ENCODE measurements around the gene NUMBL. TPM values are rescaled to one million over a fixed set of nuclear protein-coding genes. Genes with fewer than 3 reads are reported as not detected.
A peak's percentile ranks its signal among the peaks of the same experiment; 100 is the strongest.

The NUMBL gene
- total RNA-seq, 5 donors from 2014 or later (not counting 1 experiment from before 2014, with no cell fraction given) = 7.1 to 19.0 (median 13.1) TPM

DNA sequence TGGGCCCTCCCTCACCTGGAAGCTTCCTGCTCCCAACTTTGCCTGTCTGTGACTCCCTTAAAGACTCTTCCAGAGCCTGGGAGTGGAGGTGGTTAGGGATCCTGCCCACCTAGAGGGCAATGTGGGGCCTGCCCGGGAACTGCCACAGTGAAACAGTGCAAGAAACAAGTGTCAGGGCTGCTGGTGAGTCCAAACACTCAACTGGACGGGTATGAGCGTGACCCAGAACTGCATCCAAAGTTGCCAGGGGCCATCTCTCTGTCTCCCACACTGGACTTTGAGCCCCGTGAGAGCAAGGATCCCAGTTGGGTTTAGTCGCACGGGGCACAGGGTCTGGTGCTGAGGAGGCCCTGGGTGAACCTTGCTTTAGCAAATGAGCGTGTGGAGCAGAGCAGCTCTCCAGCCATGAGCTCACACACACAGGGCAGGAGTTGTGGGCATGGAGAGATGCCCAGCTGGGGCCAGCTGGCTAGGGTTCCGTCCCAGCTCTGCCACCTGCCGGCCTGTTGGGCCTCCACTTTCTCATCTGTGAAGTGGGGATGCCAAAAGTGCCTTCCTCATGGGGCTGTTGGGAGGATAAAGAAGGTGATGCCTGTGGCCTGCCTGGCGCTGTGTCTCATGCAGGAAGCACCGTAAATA, 2.8 kb upstream of the NUMBL start:
- H3K4me3 ChIP-seq (ENCODE audit: control insufficient read depth in 1 of 2, extremely low read depth in 1 of 2, low read length in 1 of 2) = no peak overlapping the region
- peaks cover 12% of the 10 kb centered on the region for H3K36me3 Mint-ChIP-seq
- no peak for DNase-seq
- no peaks in the 10 kb centered on the region for H3K9me3 ChIP-seq
- no peaks in the 10 kb centered on the region for H3K9me3 Mint-ChIP-seq
- no peaks in the 10 kb centered on the region for H3K27me3 Mint-ChIP-seq
- no peak for ATAC-seq (replicated peaks in 1 of 4)
- 92% methylated on average over 5 of the region's 11 CpGs for WGBS (ENCODE audit: insufficient coverage)
- peaks cover 6 to 24% of the 10 kb centered on the region in 2 experiments for H3K4me1 ChIP-seq (ENCODE audit: control insufficient read depth in 1 of 2, extremely low read depth in 1 of 2, insufficient read depth in 2 of 2, low read length in 2 of 2)
- POLR2A ChIA-PET = no interaction called here
- no peak overlapping the region for H3K4me3 Mint-ChIP-seq
- H3K4me1 Mint-ChIP-seq = peaks cover 0 to 4% (median 3%) of the 10 kb centered on the region in 3 donors
- peak overlapping the region in 1 of 2 donors; percentile 34 for H3K27ac Mint-ChIP-seq
- H3K27me3 ChIP-seq (replicated peaks in 1 of 2; ENCODE audit: control insufficient read depth in 2 of 2, extremely low read depth in 1 of 2, insufficient read depth in 2 of 2, low read length in 1 of 2) = no peaks in the 10 kb centered on the region
- H3K36me3 ChIP-seq (ENCODE audit: control insufficient read depth in 2 of 2, extremely low read depth in 1 of 2, insufficient read depth in 1 of 2, low read length in 1 of 2) = peaks cover 10 to 17% of the 10 kb centered on the region in 2 donors
- CTCF ChIA-PET = no interaction called here
- H3K27ac ChIP-seq (ENCODE audit: low read length) = no peak overlapping the region

DNA sequence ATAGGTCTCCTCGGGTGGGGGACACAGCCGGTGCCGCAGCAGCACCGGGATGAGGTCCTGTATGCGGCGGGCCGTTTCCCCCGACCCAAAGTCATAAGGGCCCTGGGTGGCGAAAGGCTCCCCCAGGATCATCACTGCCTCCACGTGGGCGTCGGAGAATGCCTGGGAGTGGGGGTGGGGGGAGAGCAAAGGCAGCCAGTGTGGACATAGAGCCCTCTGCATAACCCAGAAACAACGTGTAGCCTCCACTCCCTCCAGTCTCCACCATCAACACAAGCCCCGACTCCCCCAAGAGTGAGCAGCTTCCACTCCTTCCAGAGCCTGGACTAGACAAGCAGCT, 1.7 kb upstream of the NUMBL start:
- WGBS (ENCODE audit: insufficient coverage) = 100% methylated on average over 3 of the region's 14 CpGs
- DNase-seq (no peak), ATAC-seq (replicated peaks in 1 of 4) (no peak)
- Histone ChIP-seq H3K9me3 (no peaks in the 10 kb centered on the region), H3K4me1 (ENCODE audit: control insufficient read depth in 1 of 2, extremely low read depth in 1 of 2, insufficient read depth in 2 of 2, low read length in 2 of 2) (peaks cover 6 to 28% of the 10 kb centered on the region in 2 experiments), H3K27ac (ENCODE audit: low read length) (no peak overlapping the region), H3K36me3 (ENCODE audit: control insufficient read depth in 2 of 2, extremely low read depth in 1 of 2, insufficient read depth in 1 of 2, low read length in 1 of 2) (peaks cover 10 to 17% of the 10 kb centered on the region in 2 donors), H3K27me3 (replicated peaks in 1 of 2; ENCODE audit: control insufficient read depth in 2 of 2, extremely low read depth in 1 of 2, insufficient read depth in 2 of 2, low read length in 1 of 2) (no peaks in the 10 kb centered on the region), H3K4me3 (ENCODE audit: control insufficient read depth in 1 of 2, extremely low read depth in 1 of 2, low read length in 1 of 2) (no peak overlapping the region)
- Mint-ChIP-seq H3K36me3 (peaks cover 12% of the 10 kb centered on the region), H3K27me3 (no peaks in the 10 kb centered on the region), H3K9me3 (no peaks in the 10 kb centered on the region), H3K4me1 (peaks cover 0 to 4% (median 3%) of the 10 kb centered on the region in 3 donors), H3K4me3 (no peak overlapping the region), H3K27ac (peak overlapping the region in 1 of 2 donors; percentile 2)
- POLR2A ChIA-PET = no interaction called here
- CTCF ChIA-PET = interaction anchor here in 1 of 2 donors (0.6 kb wide), 1 partner anchor 40 kb away, joined by 5 read pairs; no protein-coding TSS in a partner anchor

DNA sequence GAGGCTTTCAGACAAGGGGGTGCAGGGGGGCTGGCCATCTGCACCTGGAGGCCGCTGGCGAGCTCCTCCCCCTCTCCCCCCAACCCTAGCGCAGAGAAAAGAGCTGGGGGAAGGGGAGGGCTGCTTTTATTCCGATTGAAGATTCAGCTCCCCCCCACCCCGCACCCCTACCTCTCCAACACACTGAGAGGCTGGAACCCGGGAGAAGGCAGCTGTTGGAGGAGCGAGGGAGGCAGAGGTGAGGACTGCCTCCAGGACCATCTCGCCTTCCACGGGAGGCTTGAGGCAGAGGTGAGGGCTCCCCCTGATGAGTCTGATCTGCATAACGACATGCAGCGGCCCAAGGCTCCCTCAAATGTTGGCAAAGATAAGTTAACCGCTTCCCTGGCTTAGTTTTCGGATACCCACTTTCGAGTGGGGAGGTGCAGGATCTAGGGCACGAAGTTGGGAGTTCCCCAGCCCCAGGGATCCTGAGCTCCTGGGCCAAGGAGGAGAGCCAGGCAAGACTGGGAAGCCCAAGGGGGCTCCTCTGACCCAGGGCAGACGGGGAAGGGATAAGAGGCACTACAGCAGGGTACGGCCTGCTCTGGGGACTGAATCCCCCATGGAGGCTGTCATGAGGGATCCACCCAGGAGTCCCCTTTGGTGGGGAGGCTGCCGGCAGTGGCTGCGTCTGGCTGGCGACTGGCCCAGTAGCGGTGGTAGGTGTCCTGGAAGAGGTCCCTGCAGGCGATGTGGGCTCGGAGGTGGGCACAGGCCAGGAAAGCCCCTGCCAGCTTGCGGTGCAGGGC, 1.2 kb upstream of the NUMBL start:
- H3K4me1 ChIP-seq (ENCODE audit: control insufficient read depth in 1 of 2, extremely low read depth in 1 of 2, insufficient read depth in 2 of 2, low read length in 2 of 2) = peaks cover 6 to 32% of the 10 kb centered on the region in 2 experiments
- DNase-seq (peak in 2 of 35 experiments; percentile 19 to 38), ATAC-seq (replicated peaks in 1 of 4) (no peak)
- 92% methylated on average over 17 of the region's 24 CpGs for WGBS (ENCODE audit: insufficient coverage)
- H3K9me3 Mint-ChIP-seq = no peaks in the 10 kb centered on the region
- H3K27me3 ChIP-seq (replicated peaks in 1 of 2; ENCODE audit: control insufficient read depth in 2 of 2, extremely low read depth in 1 of 2, insufficient read depth in 2 of 2, low read length in 1 of 2) = no peaks in the 10 kb centered on the region
- ChIA-PET POLR2A (interaction anchor here in 1 of 2 donors (0.5 kb wide), 1 partner anchor 102 kb away, joined by 8 read pairs; no protein-coding TSS in a partner anchor), CTCF (interaction anchor here in 1 of 2 donors (0.6 kb wide), 2 partner anchors 40 to 386 kb away, joined by 5 to 6 read pairs; no protein-coding TSS in a partner anchor)
- H3K27ac Mint-ChIP-seq = peak overlapping the region in 1 of 2 donors; percentile 2
- H3K36me3 Mint-ChIP-seq = peaks cover 9% of the 10 kb centered on the region
- H3K9me3 ChIP-seq = no peaks in the 10 kb centered on the region
- H3K4me3 Mint-ChIP-seq = peak overlapping the region in 2 of 3 donors; percentile 49 to 86
- H3K4me3 ChIP-seq (ENCODE audit: control insufficient read depth in 1 of 2, extremely low read depth in 1 of 2, low read length in 1 of 2) = peak overlapping the region in 1 of 2 donors; percentile 65
- H3K27ac ChIP-seq (ENCODE audit: low read length) = no peak overlapping the region
- H3K4me1 Mint-ChIP-seq = peaks cover 0 to 4% (median 3%) of the 10 kb centered on the region in 3 donors
- peaks cover 10 to 14% of the 10 kb centered on the region in 2 donors for H3K36me3 ChIP-seq (ENCODE audit: control insufficient read depth in 2 of 2, extremely low read depth in 1 of 2, insufficient read depth in 1 of 2, low read length in 1 of 2)
- H3K27me3 Mint-ChIP-seq = no peaks in the 10 kb centered on the region

DNA sequence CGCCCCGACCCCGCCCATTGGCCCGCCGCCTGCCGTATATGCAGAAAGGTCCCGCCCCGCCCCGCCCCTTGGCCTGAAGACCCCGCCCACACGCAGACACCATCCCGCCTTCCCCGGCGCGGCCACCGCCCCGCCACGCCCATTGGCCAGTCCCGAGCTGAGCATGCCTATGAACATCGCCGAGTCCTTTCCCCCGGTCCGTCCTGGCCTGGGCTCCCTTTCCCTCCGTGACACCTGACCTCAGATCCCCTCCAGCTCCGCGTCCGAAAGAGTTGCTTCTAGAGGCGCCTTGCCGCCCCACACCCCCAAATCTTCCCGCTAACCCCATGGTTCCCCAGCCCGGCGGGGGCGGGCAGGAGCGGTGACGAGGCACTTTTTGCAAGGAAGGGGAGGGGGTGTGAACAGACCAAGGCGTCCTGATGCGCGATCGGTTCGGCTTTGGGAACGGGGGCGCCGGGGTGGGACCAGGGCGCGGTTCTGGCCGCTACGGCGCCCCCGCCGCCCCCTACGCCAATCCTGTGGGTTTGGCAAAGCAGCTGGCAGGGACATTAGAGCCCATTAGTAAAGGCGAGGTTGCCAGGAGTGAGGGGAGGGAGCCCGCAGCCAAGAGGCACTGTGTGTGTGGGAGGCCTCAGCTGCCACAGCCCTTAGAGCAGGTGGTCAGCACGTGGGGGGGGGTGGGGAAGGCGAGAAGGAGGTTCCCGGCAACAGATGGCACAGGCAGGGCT, 406 bp upstream of the NUMBL start:
- peak overlapping the region; percentile 87 to 90 for H3K27ac Mint-ChIP-seq
- POLR2A ChIA-PET = interaction anchor here in 1 of 2 donors (0.5 to 0.6 kb wide), 2 partner anchors 103 to 117 kb away, joined by 4 to 8 read pairs; no protein-coding TSS in a partner anchor
- Histone ChIP-seq H3K4me1 (ENCODE audit: control insufficient read depth in 1 of 2, extremely low read depth in 1 of 2, insufficient read depth in 2 of 2, low read length in 2 of 2) (peaks cover 6 to 32% of the 10 kb centered on the region in 2 experiments), H3K27me3 (replicated peaks in 1 of 2; ENCODE audit: control insufficient read depth in 2 of 2, extremely low read depth in 1 of 2, insufficient read depth in 2 of 2, low read length in 1 of 2) (no peaks in the 10 kb centered on the region), H3K36me3 (ENCODE audit: control insufficient read depth in 2 of 2, extremely low read depth in 1 of 2, insufficient read depth in 1 of 2, low read length in 1 of 2) (peaks cover 12 to 13% of the 10 kb centered on the region in 2 donors), H3K9me3 (no peaks in the 10 kb centered on the region), H3K4me3 (ENCODE audit: control insufficient read depth in 1 of 2, extremely low read depth in 1 of 2, low read length in 1 of 2) (peak overlapping the region; percentile 6 to 65), H3K27ac (ENCODE audit: low read length) (peak overlapping the region; percentile 52)
- no peaks in the 10 kb centered on the region for H3K9me3 Mint-ChIP-seq
- H3K4me3 Mint-ChIP-seq = peak overlapping the region in 2 of 3 donors; percentile 86 to 91
- ATAC-seq (replicated peaks in 1 of 4) (peak; percentile 87 to 90 (median 88)), DNase-seq (peak; percentile 63 to 94 (median 78))
- H3K4me1 Mint-ChIP-seq = peaks cover 0 to 4% (median 3%) of the 10 kb centered on the region in 3 donors
- H3K27me3 Mint-ChIP-seq = no peaks in the 10 kb centered on the region
- under 1% methylated on average over 49 of the region's 56 CpGs for WGBS (ENCODE audit: insufficient coverage)
- CTCF ChIA-PET = interaction anchor here (0.6 to 1.2 kb wide), 2 partner anchors 108 to 130 kb away, joined by 3 read pairs; partner anchors contain the start of gene EGLN2 (in 1 of the 2)
- H3K36me3 Mint-ChIP-seq = peaks cover 9% of the 10 kb centered on the region

DNA sequence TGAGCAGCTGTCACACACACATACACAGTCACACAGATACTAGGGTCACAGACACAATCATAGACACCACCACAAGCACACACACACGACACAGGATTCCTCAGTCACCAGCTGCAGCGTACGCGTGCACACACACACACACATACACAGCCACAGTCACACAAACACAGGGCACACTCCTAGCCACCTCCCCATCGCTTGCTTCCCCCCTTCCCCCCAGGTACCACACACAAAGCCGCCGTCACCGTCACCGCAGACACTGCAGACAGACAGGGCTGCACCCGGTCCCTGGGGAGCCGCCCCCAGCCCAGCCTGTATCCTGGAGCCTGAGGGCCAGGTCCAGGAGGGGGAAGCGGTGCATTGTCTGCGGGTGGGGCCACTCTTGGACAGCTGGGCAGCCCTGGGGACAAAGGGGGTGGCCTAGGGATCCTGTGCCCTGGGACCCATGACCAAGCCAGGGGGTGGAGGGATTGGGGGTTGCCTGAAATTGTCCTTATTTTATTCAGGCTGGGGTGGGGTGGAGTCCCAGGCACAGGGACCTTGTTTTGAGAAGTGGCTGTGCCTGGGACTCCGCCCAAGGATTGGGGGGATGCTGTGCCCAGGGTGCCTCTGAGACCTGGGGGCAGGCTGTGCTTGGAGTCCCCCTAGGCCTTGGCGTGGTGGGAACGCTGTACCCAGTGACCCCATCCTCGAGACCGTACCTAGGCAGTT, 957 bp downstream of the NUMBL start:
- H3K4me1 ChIP-seq (ENCODE audit: control insufficient read depth in 1 of 2, extremely low read depth in 1 of 2, insufficient read depth in 2 of 2, low read length in 2 of 2) = peaks cover 6 to 32% of the 10 kb centered on the region in 2 experiments
- WGBS (ENCODE audit: insufficient coverage) = 80% methylated on average over 16 of the region's 18 CpGs
- Mint-ChIP-seq H3K4me3 (no peak overlapping the region), H3K36me3 (peaks cover 17% of the 10 kb centered on the region), H3K27ac (no peak overlapping the region), H3K27me3 (no peaks in the 10 kb centered on the region), H3K4me1 (peaks cover 0 to 4% (median 3%) of the 10 kb centered on the region in 3 donors), H3K9me3 (no peaks in the 10 kb centered on the region)
- ChIA-PET CTCF (no interaction called here), POLR2A (no interaction called here)
- no peak overlapping the region for H3K27ac ChIP-seq (ENCODE audit: low read length)
- no peak overlapping the region for H3K4me3 ChIP-seq (ENCODE audit: control insufficient read depth in 1 of 2, extremely low read depth in 1 of 2, low read length in 1 of 2)
- peaks cover 4 to 12% of the 10 kb centered on the region in 2 donors for H3K36me3 ChIP-seq (ENCODE audit: control insufficient read depth in 2 of 2, extremely low read depth in 1 of 2, insufficient read depth in 1 of 2, low read length in 1 of 2)
- ATAC-seq (replicated peaks in 1 of 4) = no peak
- DNase-seq = peak in 8 of 35 experiments; percentile 13 to 38 (median 26)
- H3K27me3 ChIP-seq (replicated peaks in 1 of 2; ENCODE audit: control insufficient read depth in 2 of 2, extremely low read depth in 1 of 2, insufficient read depth in 2 of 2, low read length in 1 of 2) = no peaks in the 10 kb centered on the region
- H3K9me3 ChIP-seq = no peaks in the 10 kb centered on the region
